Measurements from ENCODE around the gene PIWIL1.

PIWIL1 gene

GRCh38 chr12:130336723-130337487 lies 782 bp upstream of the PIWIL1 start:
- DNase-seq (ENCODE audit: low read depth): no peak

GRCh38 chr12:130338794-130339601 lies 1.3 kb downstream of the PIWIL1 start:
- no peak for DNase-seq (ENCODE audit: low read depth)

- DNase-seq (ENCODE audit: low read depth): no peak
These were observed 2.3 kb downstream of the PIWIL1 start for GRCh38 chr12:130339951-130340350.

- no peak for DNase-seq (ENCODE audit: low read depth)
These were observed 4.8 kb downstream of the PIWIL1 start for GRCh38 chr12:130342442-130342841.

- DNase-seq (ENCODE audit: low read depth): no peak
These were observed 5.2 kb downstream of the PIWIL1 start for GRCh38 chr12:130342842-130343241.

- DNase-seq (ENCODE audit: low read depth): no peak
These were observed 6.8 kb downstream of the PIWIL1 start for GRCh38 chr12:130344529-130344928.

GRCh38 chr12:130345292-130345691 lies 7.6 kb downstream of the PIWIL1 start:
- no peak for DNase-seq (ENCODE audit: low read depth)

GRCh38 chr12:130347588-130347987 lies 9.9 kb downstream of the PIWIL1 start:
- no peak for DNase-seq (ENCODE audit: low read depth)

- no peak for DNase-seq (ENCODE audit: low read depth)
These were observed 13.0 kb downstream of the PIWIL1 start for GRCh38 chr12:130350715-130351114.

- DNase-seq (ENCODE audit: low read depth): no peak
These were observed 13.6 kb downstream of the PIWIL1 start for GRCh38 chr12:130351326-130351725.

- no peak for DNase-seq (ENCODE audit: low read depth)
These were observed 15.4 kb downstream of the PIWIL1 start for GRCh38 chr12:130353081-130353480.

GRCh38 chr12:130354407-130354806 lies 16.7 kb downstream of the PIWIL1 start:
- DNase-seq (ENCODE audit: low read depth): no peak

- DNase-seq (ENCODE audit: low read depth): no peak
These were observed 18.5 kb downstream of the PIWIL1 start for GRCh38 chr12:130356222-130356621.

GRCh38 chr12:130357241-130357640 lies 19.6 kb downstream of the PIWIL1 start:
- DNase-seq (ENCODE audit: low read depth): no peak

- no peak for DNase-seq (ENCODE audit: low read depth)
These were observed 20.1 kb downstream of the PIWIL1 start for GRCh38 chr12:130357729-130358330.

- no peak for DNase-seq (ENCODE audit: low read depth)
These were observed 24.4 kb downstream of the PIWIL1 start for GRCh38 chr12:130362060-130362459.

GRCh38 chr12:130364578-130364977 lies 26.9 kb downstream of the PIWIL1 start:
- DNase-seq (ENCODE audit: low read depth): no peak

GRCh38 chr12:130366159-130366558 lies 28.5 kb downstream of the PIWIL1 start:
- no peak for DNase-seq (ENCODE audit: low read depth)

- no peak for DNase-seq (ENCODE audit: low read depth)
These were observed 29.3 kb downstream of the PIWIL1 start for GRCh38 chr12:130367003-130367402.

GRCh38 chr12:130367523-130367922 lies 29.8 kb downstream of the PIWIL1 start:
- DNase-seq (ENCODE audit: low read depth): no peak

GRCh38 chr12:130369816-130370215 lies 32.1 kb downstream of the PIWIL1 start:
- DNase-seq (ENCODE audit: low read depth): no peak

GRCh38 chr12:130371296-130371695 lies 33.6 kb downstream of the PIWIL1 start:
- DNase-seq (ENCODE audit: low read depth): no peak

- no peak for DNase-seq (ENCODE audit: low read depth)
These were observed 35.2 kb downstream of the PIWIL1 start for GRCh38 chr12:130372936-130373335.
